ENCODE data around the gene C9orf78.

- TF ChIP-seq TAF1 (IDR thresholded peaks at IDR 0.05; ENCODE audit: borderline replicate concordance, insufficient read depth, low read length) (no peak), REST (IDR thresholded peaks at IDR 0.05; ENCODE audit: insufficient read depth in 1 of 2, low read depth in 2 of 2, low read length in 2 of 2) (no peak), POLR2AphosphoS5 (IDR thresholded peaks at IDR 0.05; ENCODE audit: low read depth, low read length) (no peak), SIN3A (IDR thresholded peaks at IDR 0.05; ENCODE audit: borderline replicate concordance, insufficient read depth, low read length) (no peak), FOXP2 (optimal IDR thresholded peaks at IDR 0.05; ENCODE audit: borderline replicate concordance, extremely low read depth, extremely low read length, insufficient read depth) (no peak)
These were observed 39.4 kb upstream of the C9orf78 start for GRCh38 chr9:129874261-129875101.

All from PFSK-1 (cell line).